ENCODE measurements around the gene CLSTN3. TPM values are rescaled to one million over a fixed set of nuclear protein-coding genes. Genes with fewer than 3 reads are reported as not detected.
A peak's percentile ranks its signal among the peaks of the same experiment; 100 is the strongest.

Gene CLSTN3
- total RNA-seq, 4 donors from 2014 or later = 18.0 to 53.4 (median 37.3) TPM

DNA sequence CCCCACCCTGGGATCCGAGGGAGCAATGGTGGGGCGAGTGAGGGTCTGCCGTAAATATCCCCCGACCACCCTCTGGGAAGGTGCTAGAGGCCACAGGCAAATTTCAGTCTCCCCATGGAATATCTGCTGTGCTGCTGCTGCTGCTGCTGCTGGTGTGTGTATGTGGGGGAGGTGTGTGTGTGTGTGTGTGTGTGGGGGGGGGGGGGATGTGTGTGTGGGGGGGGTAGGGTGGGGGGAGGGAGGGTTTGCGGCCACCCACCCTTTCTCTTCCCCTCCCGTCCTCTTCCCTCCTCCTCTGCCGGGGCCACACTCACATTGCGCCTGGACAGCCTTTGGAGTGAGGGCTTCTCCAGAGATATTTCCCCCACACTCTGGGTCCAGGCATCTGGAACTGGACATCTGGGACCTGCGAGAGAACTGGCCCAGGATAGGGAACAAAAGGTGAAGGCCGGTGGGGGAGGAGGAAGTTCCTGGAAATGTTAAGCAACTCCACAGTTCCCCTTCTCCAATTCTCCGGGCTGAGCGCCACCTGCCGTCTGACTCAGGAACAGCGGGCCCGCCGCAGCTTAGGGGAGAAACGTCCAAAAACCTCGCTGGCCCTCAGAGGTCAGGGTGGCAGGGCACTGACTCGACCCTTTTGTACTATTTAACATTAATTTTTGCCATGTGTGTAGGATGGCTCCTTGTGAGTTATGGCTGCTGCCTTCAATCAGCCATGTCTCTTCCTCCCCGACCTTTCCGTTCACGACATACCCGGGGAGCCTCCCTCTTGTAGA lies 21.2 kb upstream of the CLSTN3 start, which contains the start of gene C1RL:
TSS of gene C1RL (minus strand) at position 419 of the 776 bp plus-strand sequence. CDS start at position 385, 34 bp downstream.
- Histone ChIP-seq H3K4me3 (replicated peaks in 1 of 3) (peak within 1 kb of the TSS; percentile 34 to 78 (median 39)), H3K27me3 (no peaks in the 10 kb centered on the region), H3K27ac (peak within 1 kb of the TSS; percentile 80 to 87 (median 82)), H3K9me3 (no peaks in the 10 kb centered on the region), H3K4me1 (peaks cover 5 to 14% of the 10 kb centered on the region in 2 donors), H3K36me3 (no peaks in the 10 kb centered on the region)
- intact Hi-C loops (cut with DNase I) = no loop called here
- DNase-seq = peak; percentile 89 to 92
- TF ChIP-seq POLR2A (IDR thresholded peaks at IDR 0.05) = peak in 1 of 2 donors; percentile 34
- TF ChIP-seq, protein P1, sequence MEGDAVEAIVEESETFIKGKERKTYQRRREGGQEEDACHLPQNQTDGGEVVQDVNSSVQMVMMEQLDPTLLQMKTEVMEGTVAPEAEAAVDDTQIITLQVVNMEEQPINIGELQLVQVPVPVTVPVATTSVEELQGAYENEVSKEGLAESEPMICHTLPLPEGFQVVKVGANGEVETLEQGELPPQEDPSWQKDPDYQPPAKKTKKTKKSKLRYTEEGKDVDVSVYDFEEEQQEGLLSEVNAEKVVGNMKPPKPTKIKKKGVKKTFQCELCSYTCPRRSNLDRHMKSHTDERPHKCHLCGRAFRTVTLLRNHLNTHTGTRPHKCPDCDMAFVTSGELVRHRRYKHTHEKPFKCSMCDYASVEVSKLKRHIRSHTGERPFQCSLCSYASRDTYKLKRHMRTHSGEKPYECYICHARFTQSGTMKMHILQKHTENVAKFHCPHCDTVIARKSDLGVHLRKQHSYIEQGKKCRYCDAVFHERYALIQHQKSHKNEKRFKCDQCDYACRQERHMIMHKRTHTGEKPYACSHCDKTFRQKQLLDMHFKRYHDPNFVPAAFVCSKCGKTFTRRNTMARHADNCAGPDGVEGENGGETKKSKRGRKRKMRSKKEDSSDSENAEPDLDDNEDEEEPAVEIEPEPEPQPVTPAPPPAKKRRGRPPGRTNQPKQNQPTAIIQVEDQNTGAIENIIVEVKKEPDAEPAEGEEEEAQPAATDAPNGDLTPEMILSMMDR (IDR thresholded peaks at IDR 0.05) = peak; percentile 94 to 99 (median 96)
- 15 to 20% methylated on average over 20 to 23 of the region's 23 CpGs for WGBS, 2 donors

- peaks cover 5 to 14% of the 10 kb centered on the region in 2 donors for H3K4me1 ChIP-seq
- 58 to 62% methylated on average over 5 of the region's 5 CpGs for WGBS, 2 donors
- peak overlapping the region in 1 of 3 donors; percentile 39 for H3K4me3 ChIP-seq (replicated peaks in 1 of 3)
- no peaks in the 10 kb centered on the region for H3K36me3 ChIP-seq
- peak overlapping the region in 2 of 3 donors; percentile 80 to 87 for H3K27ac ChIP-seq
- TF ChIP-seq POLR2A (IDR thresholded peaks at IDR 0.05) = no peak
- TF ChIP-seq, protein P1 (IDR thresholded peaks at IDR 0.05) = no peak
- intact Hi-C loops (cut with DNase I) = no loop called here
- no peak for DNase-seq
- no peaks in the 10 kb centered on the region for H3K9me3 ChIP-seq
- no peaks in the 10 kb centered on the region for H3K27me3 ChIP-seq
These were observed 20.6 kb upstream of the CLSTN3 start for GRCh38 chr12:7109572-7109920.

GRCh38 chr12:7110661-7111060 lies 19.5 kb upstream of the CLSTN3 start:
- H3K27me3 ChIP-seq = no peaks in the 10 kb centered on the region
- TF ChIP-seq, protein P1 (IDR thresholded peaks at IDR 0.05) = no peak
- no peak overlapping the region for H3K27ac ChIP-seq
- 94 to 95% methylated on average over 5 of the region's 5 CpGs for WGBS, 2 donors
- H3K36me3 ChIP-seq = no peaks in the 10 kb centered on the region
- H3K9me3 ChIP-seq = no peaks in the 10 kb centered on the region
- H3K4me3 ChIP-seq (replicated peaks in 1 of 3) = no peak overlapping the region
- H3K4me1 ChIP-seq = peaks cover 5 to 14% of the 10 kb centered on the region in 2 donors
- DNase-seq = no peak
- intact Hi-C loops (cut with DNase I) = loop anchor here (5.0 kb wide), 1 partner anchor 163 kb away; no protein-coding TSS in a partner anchor

DNA sequence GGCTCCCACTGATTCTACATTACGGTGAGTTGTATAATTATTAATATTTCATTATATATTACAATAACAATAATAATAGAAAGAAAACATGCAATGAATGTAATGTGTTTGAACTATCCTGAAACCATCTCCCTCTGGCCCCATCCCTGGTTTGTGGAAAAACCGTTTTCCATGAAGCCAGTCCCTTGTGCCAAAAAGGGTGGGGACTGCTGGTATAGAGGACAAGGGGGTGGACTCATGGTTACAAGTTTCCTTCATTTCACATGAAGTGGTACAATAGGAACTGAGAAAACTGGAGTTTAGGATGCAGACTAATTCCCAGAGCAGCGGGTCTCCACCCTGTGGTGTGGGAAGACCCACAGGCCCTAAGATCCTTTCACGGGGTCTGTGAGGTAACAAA lies 18.1 kb upstream of the CLSTN3 start:
- DNase-seq = no peak
- TF ChIP-seq, protein P1 (IDR thresholded peaks at IDR 0.05) = no peak
- TF ChIP-seq POLR2A (IDR thresholded peaks at IDR 0.05) = no peak
- WGBS, 2 donors = 80 to 81% methylated on average over 4 of the region's 4 CpGs
- Histone ChIP-seq H3K27me3 (no peaks in the 10 kb centered on the region), H3K4me3 (replicated peaks in 1 of 3) (no peak overlapping the region), H3K9me3 (no peaks in the 10 kb centered on the region), H3K36me3 (no peaks in the 10 kb centered on the region), H3K4me1 (peaks cover 5 to 12% of the 10 kb centered on the region in 2 donors), H3K27ac (peak overlapping the region in 1 of 3 donors; percentile 5)
- intact Hi-C loops (cut with DNase I) = loop anchor here (5.0 kb wide), 1 partner anchor 165 kb away; no protein-coding TSS in a partner anchor

- WGBS, 2 donors = 33 to 35% methylated on average over 3 to 5 of the region's 5 CpGs
These were observed 16.7 kb upstream of the CLSTN3 start for GRCh38 chr12:7113389-7113871.

More at GRCh38 chr12:7113389-7113871, 16.7 kb upstream of the CLSTN3 start:
- Histone ChIP-seq H3K27ac (no peak overlapping the region), H3K36me3 (no peaks in the 10 kb centered on the region), H3K4me3 (replicated peaks in 1 of 3) (no peak overlapping the region), H3K27me3 (no peaks in the 10 kb centered on the region), H3K4me1 (peaks cover 0 to 6% of the 10 kb centered on the region in 2 donors), H3K9me3 (no peaks in the 10 kb centered on the region)
- DNase-seq = peak in 1 of 2 donors; percentile 35
- intact Hi-C loops (cut with DNase I) = loop anchor here (5.0 kb wide), 1 partner anchor 166 kb away; no protein-coding TSS in a partner anchor
- TF ChIP-seq POLR2A (IDR thresholded peaks at IDR 0.05) = no peak
- TF ChIP-seq, protein P1 (IDR thresholded peaks at IDR 0.05) = peak; percentile 65 to 79 (median 73)

Data from thyroid gland (tissue), 4 donors.